Cerebellar nuclear complex (tissue), 1 donor: Measurements from ENCODE around the gene LY86.

Experiments
- DNase-seq, 2 experiments: peaks; one replicate each; lab custom pipeline; 2025; lab: John Stamatoyannopoulos, UW

The LY86 gene

GRCh38 chr6:6682225-6682624 lies 93.7 kb downstream of the LY86 start:
- DNase-seq, result no peak

DNA sequence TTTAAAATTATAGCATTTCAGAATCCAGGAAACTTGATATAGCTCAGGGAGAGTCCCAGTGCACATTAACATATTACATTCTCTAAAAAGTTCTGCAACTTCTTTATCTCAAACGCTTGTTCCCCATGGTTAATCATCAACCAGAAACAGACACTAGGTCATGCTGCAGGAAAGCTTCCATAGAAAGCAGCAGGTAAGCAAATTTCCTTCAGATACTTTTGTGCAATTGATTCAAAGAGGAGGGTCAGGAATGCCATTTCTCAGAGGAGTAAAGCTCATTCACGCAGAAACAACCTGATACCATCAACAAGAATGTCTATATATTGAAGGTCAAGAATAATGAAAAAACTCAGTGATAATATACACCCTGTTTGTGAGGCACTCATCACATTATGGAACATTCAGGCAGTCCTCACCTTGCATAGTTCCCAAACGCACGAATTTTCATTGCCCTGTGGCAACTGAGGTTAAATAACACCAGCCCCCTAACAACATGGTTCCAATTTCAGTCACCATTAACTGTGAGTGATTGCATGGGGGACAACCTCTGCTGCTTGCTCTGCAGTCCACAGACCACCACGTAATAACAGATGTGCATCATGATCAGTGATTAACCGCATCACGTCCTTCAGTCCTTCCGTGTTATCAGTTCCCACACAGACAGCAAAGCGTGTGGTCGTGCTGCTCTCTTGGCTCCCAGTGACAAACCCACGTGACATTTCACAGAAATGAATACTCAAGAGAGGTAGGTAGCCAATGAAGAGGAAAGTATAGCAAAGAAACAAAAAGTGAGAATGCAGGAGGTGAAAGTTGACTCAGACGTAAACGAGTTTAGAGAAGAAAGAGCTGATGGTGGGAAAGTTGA lies 95.7 kb downstream of the LY86 start:
- DNase-seq, result no peak

DNA sequence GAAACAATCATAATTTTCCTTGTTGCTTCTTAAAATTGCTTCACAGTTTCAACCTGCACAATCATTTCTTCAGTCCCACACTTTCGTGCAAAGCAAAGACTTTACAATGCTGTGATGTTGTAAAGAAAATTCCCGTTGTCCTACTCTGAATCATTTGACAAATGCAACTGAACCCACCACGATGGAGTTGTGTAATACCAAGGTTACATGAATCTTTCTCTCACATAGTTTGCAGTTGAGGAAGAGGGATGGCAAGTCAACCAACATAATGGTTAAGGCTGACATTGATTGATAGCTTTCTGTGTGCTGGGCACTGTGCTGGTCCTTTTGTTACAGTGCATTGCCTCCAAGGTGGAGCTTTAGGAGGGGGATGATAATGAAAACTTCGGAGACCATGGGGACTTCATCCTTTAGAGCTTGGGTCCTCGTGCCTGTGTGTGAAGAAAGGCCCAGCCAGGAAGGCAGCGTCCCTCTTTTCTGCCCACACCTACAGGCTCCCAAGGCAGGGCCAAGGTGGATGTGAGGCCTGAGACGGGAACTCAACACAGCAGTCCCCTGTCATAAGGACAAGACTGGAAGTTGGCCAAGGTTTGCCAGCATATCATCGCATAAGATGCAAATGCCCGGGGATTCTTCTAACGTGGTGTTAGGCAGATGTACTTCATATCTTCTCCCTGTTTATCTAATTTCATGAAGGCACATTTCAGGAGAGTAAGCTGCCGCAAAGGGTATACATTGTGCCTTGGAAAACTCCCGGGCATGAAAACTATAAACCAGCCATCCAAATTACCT lies 96.9 kb downstream of the LY86 start:
- no peak for DNase-seq

DNA sequence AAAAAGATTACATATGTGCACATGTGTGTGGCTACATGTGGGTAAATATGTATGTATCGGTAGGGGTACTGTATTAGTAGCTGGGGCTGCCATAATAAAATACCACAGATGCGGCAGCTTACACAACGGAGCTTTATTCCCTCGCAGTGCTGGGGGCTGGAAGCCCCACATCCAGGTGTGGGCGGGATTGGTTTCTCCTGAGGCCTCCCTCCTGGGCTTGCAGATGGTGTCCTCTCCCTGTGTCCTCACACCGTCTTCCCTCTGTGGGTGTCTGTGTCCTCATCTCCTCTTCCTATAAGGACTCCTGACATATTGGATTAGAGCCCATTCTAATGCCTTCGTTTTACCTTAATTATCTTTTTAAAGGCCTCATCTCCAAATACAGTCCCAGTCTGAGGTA lies 97.7 kb downstream of the LY86 start:
- no peak for DNase-seq

DNA sequence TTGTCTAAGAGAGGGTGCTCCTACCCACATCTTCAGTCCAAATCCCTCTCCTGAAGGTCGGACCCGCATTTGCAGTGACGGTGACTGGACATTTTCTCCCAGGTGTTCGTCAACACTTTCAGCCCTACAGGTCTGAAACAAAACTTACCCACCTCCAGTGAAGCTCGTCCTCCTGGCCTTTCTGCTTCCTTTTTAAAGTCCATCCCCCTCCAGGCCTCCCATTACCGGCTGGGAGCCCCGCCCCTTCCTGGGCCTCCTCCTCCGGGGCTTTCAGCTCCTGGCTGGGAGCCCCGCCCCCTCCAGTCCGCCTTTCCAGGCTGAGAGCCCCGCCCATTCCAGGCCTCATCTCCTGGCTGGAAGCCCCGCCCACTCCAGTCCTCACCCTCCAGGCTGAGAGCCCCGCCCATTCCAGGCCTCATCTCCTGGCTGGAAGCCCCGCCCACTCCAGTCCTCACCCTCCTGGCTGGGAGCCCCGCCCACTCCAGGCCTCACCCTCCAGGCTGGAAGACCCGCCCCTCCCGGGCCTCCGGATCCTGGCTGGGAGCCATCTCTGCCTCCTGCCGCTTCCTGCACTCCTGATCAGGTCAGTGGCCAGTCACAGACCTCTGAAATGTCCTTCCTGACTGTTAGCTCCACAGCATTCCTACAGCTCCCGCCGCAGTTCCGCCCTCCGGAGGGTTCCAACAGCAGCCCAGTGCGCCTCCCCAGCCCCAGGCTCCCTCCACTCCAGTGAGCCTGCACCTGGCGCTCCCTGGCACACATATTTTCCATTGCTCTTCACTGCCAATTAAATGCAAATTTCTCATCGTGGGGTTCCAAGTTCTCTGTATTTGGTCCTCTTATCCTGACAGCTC lies 98.5 kb downstream of the LY86 start:
- DNase-seq, result peak; percentile 22 to 49

DNA sequence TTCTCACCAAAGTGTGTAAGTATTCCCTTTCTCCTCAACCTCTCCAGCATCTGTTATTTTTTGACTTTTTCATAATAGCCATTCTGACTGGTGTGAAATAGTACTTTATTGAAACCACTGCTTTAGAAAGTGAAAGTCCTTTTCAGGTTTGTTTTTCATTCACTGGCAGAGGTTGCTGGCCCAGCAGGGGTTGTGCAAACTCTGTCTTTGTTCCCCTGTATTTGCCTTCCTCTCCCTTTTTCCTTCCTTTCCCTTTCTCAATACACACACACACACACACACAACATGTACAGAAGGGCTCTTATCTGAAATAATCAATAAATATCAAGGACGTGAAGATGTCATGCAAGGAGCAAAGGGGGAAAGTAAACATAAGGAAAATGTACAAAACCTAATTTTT lies 99.8 kb downstream of the LY86 start:
- no peak for DNase-seq

- no peak for DNase-seq
Observed at GRCh38 chr6:6688951-6689350, 100.4 kb downstream of the LY86 start.

DNA sequence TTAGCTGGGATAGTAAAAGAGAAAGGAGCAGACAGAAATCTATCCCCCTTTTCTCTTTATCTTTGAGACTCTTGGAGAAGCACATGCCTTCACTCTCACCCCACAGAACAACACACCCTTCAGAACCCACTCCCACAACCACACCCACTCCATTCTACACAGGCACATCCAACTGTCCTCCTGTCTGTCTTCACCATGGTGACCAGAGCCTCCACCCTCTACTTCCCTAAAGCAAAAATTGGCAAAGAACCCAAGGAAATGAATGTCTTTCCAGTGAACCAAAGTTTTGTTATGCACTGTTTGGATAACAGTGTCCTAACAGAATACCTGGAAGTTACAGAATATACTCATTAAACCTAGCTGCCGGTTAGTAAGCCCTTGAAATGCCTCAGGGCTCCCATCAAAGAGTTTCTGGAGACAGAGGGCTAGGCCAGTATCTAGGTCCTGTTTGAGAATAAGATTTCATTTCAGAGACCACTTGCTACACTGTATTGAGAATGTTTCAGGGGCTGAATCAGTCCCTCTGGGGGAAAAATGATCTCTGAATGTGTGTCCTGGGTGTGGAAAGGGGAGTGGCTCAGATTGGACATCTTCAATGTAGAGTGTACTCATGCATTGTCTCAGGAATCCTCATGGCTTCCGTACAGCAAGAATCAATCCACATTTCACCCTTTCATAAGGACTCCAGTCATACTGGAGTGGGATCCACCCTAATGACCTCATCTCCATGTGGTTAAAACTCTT lies 101.1 kb downstream of the LY86 start:
- no peak for DNase-seq

DNA sequence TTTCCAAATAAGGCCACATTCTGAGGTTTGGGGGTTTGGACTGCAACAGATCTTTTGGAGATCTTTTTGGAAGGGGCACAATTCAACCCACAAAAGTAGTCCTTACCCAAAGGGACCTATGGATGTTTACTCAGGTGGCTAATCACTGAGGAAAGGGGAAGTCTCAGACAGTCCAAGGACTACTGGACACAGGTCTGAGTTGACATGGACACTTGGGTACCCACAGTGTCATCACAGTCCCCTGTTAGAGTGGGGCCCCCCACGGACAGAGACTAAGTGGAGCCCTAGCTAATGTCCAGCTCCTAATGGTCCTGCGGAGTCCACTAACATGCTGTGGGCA lies 101.6 kb downstream of the LY86 start:
- DNase-seq, result no peak

DNA sequence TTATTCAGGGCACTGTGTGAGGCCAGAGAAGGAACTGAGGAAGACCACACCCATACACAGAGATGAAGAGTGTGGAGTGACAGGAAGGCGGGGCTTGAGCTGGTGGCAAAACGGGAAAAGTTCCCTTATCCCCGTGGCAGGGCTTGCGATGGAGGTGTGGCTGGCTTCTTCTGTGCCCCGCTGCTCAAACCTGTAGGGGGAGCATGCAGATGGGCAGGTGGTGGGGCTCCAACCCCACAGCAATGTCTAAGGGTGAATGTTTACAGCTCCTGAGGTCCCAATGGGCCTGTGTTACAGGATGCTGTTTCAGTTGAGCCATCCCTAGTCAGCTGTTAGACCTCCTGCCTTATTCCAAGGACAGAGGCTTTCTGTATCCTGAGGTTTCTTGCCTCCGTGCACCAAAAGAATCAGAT lies 105.9 kb downstream of the LY86 start:
- DNase-seq, result no peak

DNA sequence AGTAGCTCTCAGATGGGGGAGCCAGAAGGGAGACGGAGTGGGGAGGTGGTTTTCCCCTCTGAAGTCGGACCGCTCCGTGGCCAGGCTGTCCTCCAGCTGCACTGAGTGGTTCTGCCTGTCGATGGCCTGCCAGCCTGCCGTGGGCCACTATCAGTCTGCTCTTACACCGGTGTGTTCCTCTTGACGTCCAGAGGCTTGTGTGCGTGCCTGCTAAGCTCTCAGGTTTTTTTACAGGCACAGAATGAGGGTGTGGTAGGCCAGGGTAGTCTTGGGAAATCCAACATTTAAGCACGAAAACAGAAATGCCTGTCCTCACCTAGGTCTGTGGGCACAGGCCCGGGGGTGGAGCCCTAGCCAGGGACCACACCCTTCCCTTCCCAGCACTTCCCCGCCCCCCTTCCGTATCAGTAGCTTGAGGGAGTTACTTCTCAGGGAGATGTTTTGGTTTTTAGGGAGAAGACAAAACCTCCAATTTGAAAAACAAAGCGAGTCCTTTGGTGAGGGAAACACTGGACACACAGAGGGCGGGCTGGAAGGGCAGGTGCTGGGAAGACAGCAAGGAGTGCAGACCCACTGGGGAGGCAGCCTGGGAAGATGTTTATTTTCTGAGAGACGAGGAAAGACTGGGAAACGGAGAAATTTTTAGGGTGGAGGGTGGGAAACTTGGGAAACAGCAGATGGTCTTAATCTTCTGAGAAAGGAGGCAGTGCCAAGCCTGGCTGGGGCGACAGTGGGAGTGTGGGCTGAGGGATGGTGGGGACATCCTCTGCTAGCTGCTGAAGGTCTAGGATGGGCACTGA lies 106.5 kb downstream of the LY86 start:
- no peak for DNase-seq

DNA sequence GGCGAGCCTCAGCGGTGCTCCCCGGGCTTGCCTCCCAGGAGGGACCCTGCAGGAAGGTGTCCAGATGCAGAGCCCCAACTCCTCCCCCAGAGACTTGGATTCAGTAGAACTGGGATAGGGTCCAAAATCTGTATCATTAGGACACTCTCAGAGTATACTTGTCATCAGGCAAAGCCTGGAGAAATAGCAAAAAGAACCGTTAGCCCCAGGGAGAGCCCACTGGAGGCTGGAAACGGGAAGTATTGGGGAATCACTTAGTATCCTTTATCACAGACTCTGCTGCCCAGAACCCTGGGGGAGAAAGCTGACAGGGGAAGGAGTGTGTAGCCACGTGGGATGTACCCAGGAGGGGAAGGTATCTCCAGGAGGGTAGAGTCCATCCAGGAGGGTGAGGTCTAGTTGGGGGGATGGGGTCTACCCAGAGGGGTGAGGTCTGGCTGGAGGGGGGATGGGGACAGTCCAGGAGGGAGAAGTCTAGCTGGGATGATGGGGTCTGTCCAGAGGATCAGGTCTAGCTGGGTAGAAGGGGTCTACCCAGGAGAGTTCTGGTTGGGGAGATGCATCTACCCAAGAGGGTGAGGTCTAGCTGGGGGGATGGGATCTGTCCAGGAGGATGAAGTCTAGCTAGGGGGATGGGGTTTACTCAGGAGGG lies 107.2 kb downstream of the LY86 start:
- no peak for DNase-seq

- no peak for DNase-seq
Observed at GRCh38 chr6:6696867-6697531, 108.5 kb downstream of the LY86 start.

GRCh38 chr6:6697620-6698019 lies 109.1 kb downstream of the LY86 start:
- DNase-seq, result no peak

GRCh38 chr6:6699741-6700367 lies 111.3 kb downstream of the LY86 start:
- DNase-seq, result no peak

DNA sequence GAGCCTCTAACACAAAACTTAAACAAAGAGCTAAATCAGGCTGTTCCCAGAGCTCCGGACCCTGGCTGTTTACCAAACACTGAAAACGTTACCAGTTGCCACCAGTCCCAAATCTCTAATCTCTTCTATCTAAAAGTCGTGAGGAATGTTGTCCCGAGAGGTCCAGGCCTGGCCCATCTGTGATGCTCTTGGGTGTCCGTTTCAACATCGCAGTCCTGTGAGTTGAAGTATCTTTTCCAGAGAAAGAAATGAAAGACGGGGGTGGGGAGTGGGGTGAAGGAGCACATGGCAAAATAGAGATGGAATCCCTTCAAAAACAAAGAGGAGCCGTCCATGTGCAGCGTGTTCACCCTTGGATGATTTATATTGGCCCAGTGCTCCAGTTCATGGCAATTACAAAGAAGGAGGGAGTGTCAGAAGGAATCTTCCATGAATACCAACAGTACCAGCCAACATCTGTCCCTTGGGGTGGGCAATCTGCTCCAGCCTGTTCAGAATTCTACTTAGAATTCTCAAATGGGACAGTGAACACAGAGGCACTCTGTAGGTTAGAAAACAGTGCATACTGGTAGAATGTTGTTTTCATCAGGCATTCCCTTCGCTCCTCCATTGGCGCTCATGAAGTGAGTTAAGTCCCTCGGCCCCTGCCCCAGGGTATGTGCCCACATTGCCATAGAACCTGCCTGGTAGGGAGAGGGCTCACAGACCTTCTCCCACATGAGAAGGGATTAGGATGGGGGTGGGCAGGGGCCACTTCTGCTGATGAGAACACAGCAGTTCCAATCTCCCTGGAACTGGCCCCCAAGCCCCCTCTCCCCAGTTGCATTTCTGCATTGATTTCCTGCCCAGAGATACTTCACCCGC lies 112.1 kb downstream of the LY86 start:
- no peak for DNase-seq

GRCh38 chr6:6701864-6702263 lies 113.3 kb downstream of the LY86 start:
- DNase-seq, result no peak

DNA sequence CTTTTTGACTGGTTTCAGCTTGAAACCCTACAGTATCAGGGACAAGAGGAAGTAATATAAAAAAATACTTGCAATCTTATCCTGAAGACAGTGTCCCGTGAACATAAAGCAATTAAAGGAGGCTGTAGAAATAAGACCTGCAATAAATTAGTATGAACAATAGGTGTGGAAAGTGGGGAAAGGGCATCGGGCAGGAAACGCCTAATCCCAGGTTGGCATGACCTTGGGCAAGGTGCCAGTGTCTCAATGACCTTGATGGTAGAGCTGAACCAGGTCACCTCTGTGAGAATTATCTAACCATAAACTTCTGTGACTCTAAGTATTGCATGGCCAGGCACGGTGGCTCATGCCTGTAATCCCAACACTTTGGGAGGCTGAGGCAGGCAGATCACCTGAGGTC lies 115.2 kb downstream of the LY86 start:
- no peak for DNase-seq
